K562 (cell line): ENCODE results near the gene VTN. TPM values are rescaled to one million over a fixed set of nuclear protein-coding genes. Genes with fewer than 3 reads are reported as not detected.
A peak's percentile ranks its signal among the peaks of the same experiment; 100 is the strongest.

Experiments
- ATF7 ChIP-seq: fragments of 450-650 bp; IDR thresholded peaks from 2 replicates; pipeline ENCODE4 v1.7.1; 2014; ENCODE audit warnings: mild to moderate bottlenecking, moderate library complexity
- CBX8 ChIP-seq: fragments of 200-600 bp; sonication (generic); IDR thresholded peaks from 2 replicates; pipeline ENCODE4 v1.6.1; 2012; ENCODE audit warnings: borderline replicate concordance, mixed run types, low read depth, mild to moderate bottlenecking, moderate library complexity, mixed read lengths, low read length, control low read depth, inconsistent platforms; ENCODE audit not compliant: poor library complexity, severe bottlenecking; ENCODE audit errors: extremely low read depth
- CXXC5 ChIP-seq: fragments of 250-450 bp; sonication (Bioruptor Pico); IDR thresholded peaks from 2 replicates; pipeline ENCODE4 v1.8.0; 2022; ENCODE audit warnings: inconsistent platforms, mild to moderate bottlenecking, moderate library complexity
- DACH1 ChIP-seq: fragments of 450-650 bp; IDR thresholded peaks from 2 replicates; pipeline ENCODE4 v1.6.1; 2018; ENCODE audit not compliant: partially characterized antibody
- ELF2 ChIP-seq: fragments of 250-450 bp; sonication (Bioruptor Pico); IDR thresholded peaks from 2 replicates; pipeline ENCODE4 v1.5.0; 2021; ENCODE audit warnings: mild to moderate bottlenecking
- FIP1L1 ChIP-seq: fragments of 200-400 bp; formaldehyde crosslinking; IDR thresholded peaks from 2 replicates; pipeline ENCODE4 v1.6.1; 2018; ENCODE audit warnings: mild to moderate bottlenecking, low read depth, low read length; ENCODE audit not compliant: poor library complexity, severe bottlenecking
- GTF2A2 ChIP-seq: IDR thresholded peaks from 2 replicates; pipeline ENCODE4 v1.6.1; 2016; ENCODE audit warnings: mild to moderate bottlenecking, missing genetic modification characterization, missing compliant biosample characterization
- KDM1A ChIP-seq, 2 experiments: fragments of 450-650 bp; IDR thresholded peaks; 2 replicates each; pipeline ENCODE4 v1.6.1; 2016; ENCODE audit warnings: mild to moderate bottlenecking in 2 of 2
- KLF13 ChIP-seq: fragments of 450-650 bp; IDR thresholded peaks from 2 replicates; pipeline ENCODE4 v1.6.1; 2016; ENCODE audit warnings: missing genetic modification characterization, low read depth, mild to moderate bottlenecking, missing compliant biosample characterization, moderate library complexity, borderline replicate concordance
- MAZ ChIP-seq, 2 experiments: fragments of 450-650 bp in 1 of 2; sonication (generic) in 1 of 2; formaldehyde crosslinking; IDR thresholded peaks in 1 of 2; conservative IDR thresholded peaks in 1 of 2; 2 replicates each; pipeline versions ENCODE4 v1.4.0 to v1.5.0; 2020; ENCODE audit warnings: mild to moderate bottlenecking in 1 of 2, missing genetic modification reagents in 1 of 2
- MBD2 ChIP-seq: sonication (generic); IDR thresholded peaks from 2 replicates; pipeline ENCODE4 v1.6.1; 2016; ENCODE audit warnings: low read depth, borderline replicate concordance
- MXI1 ChIP-seq: IDR thresholded peaks from 2 replicates; pipeline ENCODE4 v1.6.1; 2011; ENCODE audit warnings: low read depth, mild to moderate bottlenecking, improper control_type of control experiment, low read length
- NFE2L1 ChIP-seq: fragments of 450-650 bp; IDR thresholded peaks from 2 replicates; pipeline ENCODE4 v1.6.1; 2016; ENCODE audit warnings: missing genetic modification characterization, low read depth, mild to moderate bottlenecking, missing compliant biosample characterization, moderate library complexity, borderline replicate concordance
- PHF21A ChIP-seq: fragments of 450-650 bp; IDR thresholded peaks from 2 replicates; pipeline ENCODE4 v1.6.1; 2017; ENCODE audit warnings: low read depth, borderline replicate concordance
- POLR2B ChIP-seq: fragments of 450-650 bp; IDR thresholded peaks from 2 replicates; pipeline ENCODE4 v1.6.1; 2018; ENCODE audit warnings: low read depth; ENCODE audit not compliant: partially characterized antibody
- RCOR1 ChIP-seq, 2 experiments: IDR thresholded peaks; 2 replicates each; pipeline ENCODE4 v1.6.1; 2012; ENCODE audit warnings: low read depth in 2 of 2, low read length in 2 of 2, borderline replicate concordance in 1 of 2, improper control_type of control experiment in 1 of 2
- SIX5 ChIP-seq, 2 experiments: IDR thresholded peaks; 2 replicates each; pipeline ENCODE4 v1.6.1; 2011; ENCODE audit warnings: low read length in 2 of 2, borderline replicate concordance in 1 of 2, low read depth in 1 of 2, mild to moderate bottlenecking in 1 of 2, moderate library complexity in 1 of 2; ENCODE audit not compliant: insufficient read depth in 1 of 2
- SMAD4 ChIP-seq: fragments of 250-450 bp; sonication (Bioruptor Pico); conservative IDR thresholded peaks from 2 replicates; pipeline ENCODE4 v1.8.0; 2021; ENCODE audit warnings: inconsistent platforms, mild to moderate bottlenecking, moderate library complexity
- USF2 ChIP-seq: sonication (generic); formaldehyde crosslinking; IDR thresholded peaks from 2 replicates; pipeline ENCODE4 v1.5.0; 2020; ENCODE audit warnings: missing genetic modification reagents
- WHSC1 ChIP-seq: IDR thresholded peaks from one replicate; pipeline ENCODE4 v1.6.1; 2012; ENCODE audit warnings: low read length, control low read depth, inconsistent platforms
- ZC3H4 ChIP-seq: sonication (generic); formaldehyde crosslinking; IDR thresholded peaks from 2 replicates; pipeline ENCODE4 v1.9.0; 2021; ENCODE audit warnings: missing genetic modification reagents, borderline replicate concordance
- ZNF224 ChIP-seq: sonication (generic); formaldehyde crosslinking; IDR thresholded peaks from 2 replicates; pipeline ENCODE4 v1.8.0; 2022; ENCODE audit warnings: mild to moderate bottlenecking, missing genetic modification reagents
- polyA plus RNA-seq, 8 experiments: library from polyadenylated mRNA; depleted of rRNA in 4 of 8; stranded (reverse) in 5 of 8; unstranded in 3 of 8; fragments of >200 nt; fragmentation: Nextera tagmentation in 2 of 8; fragmentation: Illumina TruSeq in 1 of 8; extraction: Ambion mirVana in 2 of 8; extraction: Trizol in 1 of 8; gene quantifications; 2 replicates each; pipeline versions ENCODE4 v1.2.1 to v1.2.3, GENCODE V29; 2011 to 2014; ENCODE audit warnings: inconsistent platforms in 1 of 8, missing spikeins in 1 of 8
- total RNA-seq, 7 experiments: library from RNA; depleted of rRNA in 6 of 7; stranded (reverse); fragments of >200 nt in 6 of 7; fragmentation: Illumina TruSeq in 2 of 7; extraction: Trizol in 2 of 7; gene quantifications; 2 replicates each; pipeline versions ENCODE4 v1.2.1 to v1.2.3, GENCODE V29; 2011 to 2021; ENCODE audit warnings: low replicate concordance in 1 of 7
- TF ChIP-seq, protein P1 (sequence below): IDR thresholded peaks from 2 replicates; pipeline ENCODE4 v1.6.1; 2016; ENCODE audit warnings: missing genetic modification characterization, missing compliant biosample characterization
- TF ChIP-seq, protein P2 (sequence below), 2 experiments: fragments of 450-650 bp in 1 of 2; sonication (generic) in 1 of 2; formaldehyde crosslinking in 1 of 2; IDR thresholded peaks in 1 of 2; conservative IDR thresholded peaks in 1 of 2; 2 replicates each; pipeline versions ENCODE4 v1.6.1 to v1.8.1; 2016 to 2023; ENCODE audit warnings: mild to moderate bottlenecking in 2 of 2, moderate library complexity in 2 of 2, inconsistent platforms in 1 of 2, missing genetic modification reagents in 1 of 2

VTN gene
- total and polyA plus RNA-seq, 9 of the 15 experiments (the other 6 are each of a cell fraction or from before 2014, with no cell fraction given): 0.13 to 1.0 (median 0.29) TPM; not detected in 1

DNA sequence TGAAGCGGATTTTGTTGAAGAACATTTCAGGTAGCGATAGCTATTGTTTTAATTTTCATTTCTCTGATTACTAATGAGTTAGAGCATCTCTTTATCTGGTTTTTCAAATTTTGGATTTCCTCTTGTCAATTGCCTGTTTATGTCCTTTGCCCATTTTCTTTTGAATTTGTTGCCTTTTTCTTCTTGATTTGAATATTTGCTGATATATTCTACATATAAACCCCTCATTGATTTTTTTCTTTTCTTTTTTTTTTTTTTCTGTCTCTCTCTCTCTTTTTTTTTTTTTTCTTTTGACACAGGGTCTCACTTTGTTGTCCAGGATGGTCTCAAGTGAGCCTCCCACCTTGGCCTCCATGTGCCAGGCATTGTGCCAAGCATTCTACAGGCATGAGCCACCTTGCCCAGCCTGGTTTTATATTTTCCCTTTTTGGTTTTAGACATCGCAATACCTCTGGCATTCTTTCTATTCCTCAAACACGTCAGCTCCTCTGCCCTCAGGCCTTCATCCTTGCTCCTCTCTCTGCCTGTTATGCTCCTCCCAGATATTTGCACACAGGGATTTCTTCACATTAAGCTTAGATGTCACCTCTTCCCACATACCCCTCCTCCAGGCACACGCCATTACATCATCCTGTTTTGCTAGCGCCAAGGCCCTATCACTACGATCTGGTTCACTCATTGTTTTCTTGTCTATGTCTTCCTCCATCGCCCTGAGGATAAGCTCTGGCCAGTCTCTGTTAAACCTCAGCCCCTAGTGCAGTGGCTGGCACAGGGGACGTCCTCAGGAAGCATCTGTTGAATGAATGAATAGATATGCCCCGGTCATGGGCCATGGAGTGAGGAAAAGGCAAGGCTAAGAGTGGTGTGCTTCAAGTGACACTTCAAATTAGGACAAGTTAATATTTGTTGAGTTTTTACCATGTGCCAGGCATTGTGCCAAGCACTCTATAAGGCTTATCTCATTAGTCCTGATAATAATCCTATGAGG, 10.0 kb upstream of the VTN start (continued):
- TF ChIP-seq WHSC1 (no peak), KDM1A (IDR thresholded peaks at IDR 0.05) (no peak), MAZ (CRISPR knock-in tag; conservative IDR thresholded peaks at IDR 0.05 in 1 of 2, IDR thresholded peaks at IDR 0.05 in 1 of 2) (no peak), PHF21A (no peak), POLR2B (no peak), FIP1L1 (no peak), MXI1 (no peak), USF2 (no peak), GTF2A2 (tag) (no peak), ZNF224 (no peak), DACH1 (no peak), KLF13 (no peak), ELF2 (CRISPR knock-in tag) (no peak), ATF7 (peak; percentile 89), SMAD4 (CRISPR knock-in tag) (no peak), SIX5 (IDR thresholded peaks at IDR 0.05; ENCODE audit: borderline replicate concordance in 1 of 2, insufficient read depth in 1 of 2, low read depth in 1 of 2, low read length in 2 of 2) (no peak), ZC3H4 (CRISPR knock-in tag) (no peak), MBD2 (no peak), NFE2L1 (tag) (no peak), CXXC5 (CRISPR knock-in tag) (no peak), RCOR1 (IDR thresholded peaks at IDR 0.05; ENCODE audit: borderline replicate concordance in 1 of 2, low read depth in 2 of 2, low read length in 2 of 2) (peak in 1 of 2 experiments; percentile 31; a peak in 1 of 4 replicates), CBX8 (no peak)
- TF ChIP-seq, protein P1, sequence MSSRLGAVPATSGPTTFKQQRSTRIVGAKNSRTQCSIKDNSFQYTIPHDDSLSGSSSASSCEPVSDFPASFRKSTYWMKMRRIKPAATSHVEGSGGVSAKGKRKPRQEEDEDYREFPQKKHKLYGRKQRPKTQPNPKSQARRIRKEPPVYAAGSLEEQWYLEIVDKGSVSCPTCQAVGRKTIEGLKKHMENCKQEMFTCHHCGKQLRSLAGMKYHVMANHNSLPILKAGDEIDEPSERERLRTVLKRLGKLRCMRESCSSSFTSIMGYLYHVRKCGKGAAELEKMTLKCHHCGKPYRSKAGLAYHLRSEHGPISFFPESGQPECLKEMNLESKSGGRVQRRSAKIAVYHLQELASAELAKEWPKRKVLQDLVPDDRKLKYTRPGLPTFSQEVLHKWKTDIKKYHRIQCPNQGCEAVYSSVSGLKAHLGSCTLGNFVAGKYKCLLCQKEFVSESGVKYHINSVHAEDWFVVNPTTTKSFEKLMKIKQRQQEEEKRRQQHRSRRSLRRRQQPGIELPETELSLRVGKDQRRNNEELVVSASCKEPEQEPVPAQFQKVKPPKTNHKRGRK (tag): peak; percentile 93
- TF ChIP-seq, protein P2, sequence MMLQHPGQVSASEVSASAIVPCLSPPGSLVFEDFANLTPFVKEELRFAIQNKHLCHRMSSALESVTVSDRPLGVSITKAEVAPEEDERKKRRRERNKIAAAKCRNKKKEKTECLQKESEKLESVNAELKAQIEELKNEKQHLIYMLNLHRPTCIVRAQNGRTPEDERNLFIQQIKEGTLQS (IDR thresholded peaks at IDR 0.05): peak; percentile 85
- TF ChIP-seq, protein P2 (CRISPR knock-in tag; conservative IDR thresholded peaks at IDR 0.05): no peak
